DOHH2 (cell line): ENCODE measurements around the gene ZNF787.

Source experiments
- CTCF ChIP-seq: fragments of 200-600 bp; sonication (generic); IDR thresholded peaks from one replicate; pipeline ENCODE4 v1.5.1; 2014; ENCODE audit warnings: antibody characterized with exemption, mild to moderate bottlenecking, low read depth, low read length; ENCODE audit not compliant: poor library complexity, severe bottlenecking
- EZH2phosphoT487 ChIP-seq: fragments of 200-600 bp; sonication (generic); IDR thresholded peaks from 2 replicates; pipeline ENCODE4 v1.6.1; 2017; ENCODE audit warnings: borderline replicate concordance, mild to moderate bottlenecking, antibody characterized with exemption, low read length, moderate library complexity, mixed read lengths

- TF ChIP-seq CTCF (no peak), EZH2phosphoT487 (no peak)
These were observed 28.1 kb downstream of the ZNF787 start for GRCh38 chr19:56092685-56093631.
